HepG2 (cell line): ENCODE results near the gene NSMF. TPM values are rescaled to one million over a fixed set of nuclear protein-coding genes. Genes with fewer than 3 reads are reported as not detected.

ENCODE experiments used
- ATAC-seq: fragments of 200-7000 bp; cut with Tn5 transposase; 3 replicates; pipeline ENCODE4 v1.9.1; 2020; ENCODE audit warnings: mild to moderate bottlenecking, moderate library complexity
- BruUV-seq: library from RNA; stranded (reverse); fragments of 400-500 nt; replicated peaks from 2 replicates; lab custom pipeline; 2021; lab: Mats Ljungman, UMichigan
- CTCF ChIA-PET: fragments of 300-600 bp; formaldehyde crosslinking; extraction: SDS; loops from one replicate; lab custom pipeline; 2021; ENCODE audit warnings: low total read pairs, inconsistent platforms, low intra/inter-chr PET ratio; lab: Yijun Ruan, JAX
- POLR2A ChIA-PET: fragments of 350-600 bp; sonication (Branson Sonifier 250); formaldehyde crosslinking; loops from one replicate; lab custom pipeline; 2020; ENCODE audit warnings: antibody characterized with exemption, inconsistent platforms; lab: Yijun Ruan, JAX
- DNase-seq: peaks from one replicate; pipeline ENCODE4 v3.0.0-alpha.2; 2015; ENCODE audit warnings: low spot score
- FAIRE-seq: peaks from 3 replicates; lab custom pipeline; 2011; peaks lifted over from hg19 to GRCh38; lab: Jason Lieb, UNC
- H2AFZ ChIP-seq: one replicate; pipeline ENCODE4 v1.6.1; 2011; ENCODE audit warnings: low read length, inconsistent platforms
- H3K27ac ChIP-seq: fragments of 300-600 bp; 3 replicates; pipeline ENCODE4 v1.8.0; 2011; ENCODE audit warnings: mixed run types, mild to moderate bottlenecking, mixed read lengths, low read length, inconsistent platforms; ENCODE audit not compliant: insufficient read depth; ENCODE audit errors: extremely low read length
- H3K27me3 ChIP-seq, 2 experiments: fragments of 200-600 bp in 1 of 2; 2 replicates in 1 of 2; 3 replicates in 1 of 2; pipeline versions ENCODE4 v1.6.0 to v1.8.0; 2011; ENCODE audit warnings: low read length in 2 of 2, mild to moderate bottlenecking in 2 of 2, moderate library complexity in 2 of 2, inconsistent platforms in 1 of 2; ENCODE audit not compliant: insufficient read depth in 2 of 2, control insufficient read depth in 1 of 2
- H3K36me3 ChIP-seq, 2 experiments: fragments of 200-600 bp in 1 of 2; replicated peaks in 1 of 2; 2 replicates in 1 of 2; 3 replicates in 1 of 2; pipeline versions ENCODE4 v1.5.1 to v1.8.0; 2011; ENCODE audit warnings: low read length in 2 of 2, inconsistent platforms in 1 of 2; ENCODE audit not compliant: insufficient read depth in 2 of 2, control insufficient read depth in 1 of 2
- H3K4me1 ChIP-seq: 2 replicates; pipeline ENCODE4 v1.5.1; 2012; ENCODE audit warnings: low read length, inconsistent platforms; ENCODE audit not compliant: insufficient read depth
- H3K4me2 ChIP-seq: 2 replicates; pipeline ENCODE4 v1.6.0; 2011; ENCODE audit warnings: low read depth, low read length, inconsistent platforms
- H3K4me3 ChIP-seq, 3 experiments: fragments of 200-600 bp in 1 of 3; sonication (generic), shearing (Covaris generic) in 1 of 3; replicated peaks in 1 of 3; 2 replicates each; pipeline ENCODE4 v1.5.1; 2011 to 2016; ENCODE audit warnings: low read length in 3 of 3, inconsistent platforms in 2 of 3, low read depth in 2 of 3, mild to moderate bottlenecking in 2 of 3, control low read depth in 1 of 3, mixed read lengths in 1 of 3; ENCODE audit not compliant: insufficient read depth in 1 of 3
- H3K79me2 ChIP-seq: one replicate; pipeline ENCODE4 v1.6.1; 2011; ENCODE audit warnings: low read length, inconsistent platforms; ENCODE audit not compliant: insufficient read depth
- H3K9ac ChIP-seq: 2 replicates; pipeline ENCODE4 v1.6.0; 2011; ENCODE audit warnings: mild to moderate bottlenecking, low read depth, low read length, inconsistent platforms; ENCODE audit not compliant: insufficient read depth
- H3K9me3 ChIP-seq: 2 replicates; pipeline ENCODE4 v1.5.1; 2012; ENCODE audit warnings: mild to moderate bottlenecking, low read length
- H4K20me1 ChIP-seq: 2 replicates; pipeline ENCODE4 v1.6.0; 2011; ENCODE audit warnings: inconsistent platforms, mild to moderate bottlenecking, low read length, moderate library complexity; ENCODE audit not compliant: insufficient read depth
- ADNP ChIP-seq: sonication (generic); formaldehyde crosslinking; IDR thresholded peaks from 2 replicates; pipeline ENCODE4 v1.4.0; 2020; ENCODE audit warnings: missing genetic modification reagents
- AKAP8 ChIP-seq: sonication (generic); formaldehyde crosslinking; IDR thresholded peaks from 2 replicates; pipeline ENCODE4 v1.5.1; 2020; ENCODE audit warnings: mild to moderate bottlenecking, missing genetic modification reagents
- BCL6 ChIP-seq: IDR thresholded peaks from 2 replicates; pipeline ENCODE4 v1.6.1; 2016; ENCODE audit warnings: missing genetic modification reagents, missing compliant biosample characterization
- GATA4 ChIP-seq: sonication (generic); IDR thresholded peaks from 2 replicates; pipeline ENCODE4 v1.6.1; 2016; ENCODE audit warnings: antibody characterized with exemption, low read depth, borderline replicate concordance
- KDM2A ChIP-seq: sonication (generic); formaldehyde crosslinking; IDR thresholded peaks from 2 replicates; pipeline ENCODE4 v1.4.0; 2020; ENCODE audit warnings: low read depth, missing genetic modification reagents, borderline replicate concordance
- NCOR1 ChIP-seq: fragments of 200-600 bp; sonication (generic); IDR thresholded peaks from 2 replicates; pipeline ENCODE4 v1.7.0; 2017; ENCODE audit warnings: antibody characterized with exemption, low read length, borderline replicate concordance
- NFKBIZ ChIP-seq: IDR thresholded peaks from 2 replicates; pipeline ENCODE4 v1.6.1; 2018; ENCODE audit warnings: missing genetic modification reagents, missing compliant biosample characterization
- NFRKB ChIP-seq: fragments of 450-650 bp; IDR thresholded peaks from 2 replicates; pipeline ENCODE4 v1.6.1; 2017
- NRL ChIP-seq: sonication (generic); formaldehyde crosslinking; IDR thresholded peaks from 2 replicates; pipeline ENCODE4 v1.5.0; 2020; ENCODE audit warnings: missing genetic modification reagents, mild to moderate bottlenecking, moderate library complexity, borderline replicate concordance
- TCF7 ChIP-seq: sonication (generic); IDR thresholded peaks from 2 replicates; pipeline ENCODE4 v1.6.1; 2016; ENCODE audit warnings: antibody characterized with exemption, low read depth
- TCF7L2 ChIP-seq: IDR thresholded peaks from 2 replicates; pipeline ENCODE4 v1.6.1; 2011; ENCODE audit warnings: mild to moderate bottlenecking, low read depth, low read length, moderate library complexity
- ZNF230 ChIP-seq: sonication (generic); formaldehyde crosslinking; IDR thresholded peaks from 2 replicates; pipeline ENCODE4 v1.4.0; 2020; ENCODE audit warnings: mild to moderate bottlenecking, missing genetic modification reagents
- WGBS: methylation state at CpG from one replicate; pipeline ENCODE4 v1.1.6; 2017; ENCODE audit warnings: low lambda C conversion rate; 5-methylcytosine and 5-hydroxymethylcytosine counted together
- in situ Hi-C: cut with HindIII; loops from 2 replicates; pipeline ENCODE4 v1.10.0; 2017; ENCODE audit warnings: low pct_unique_long_range_greater_than_20kb; ENCODE audit not compliant: extremely low pct_ligation_motif_present
- intact Hi-C: fragments of 100-400 bp; cut with micrococcal nuclease; formaldehyde crosslinking; loops from one replicate; pipeline ENCODE4 v1.10.0; 2022; ENCODE audit not compliant: unreplicated experiment
- polyA plus RNA-seq, 8 experiments: library from polyadenylated mRNA; depleted of rRNA in 3 of 8; stranded (reverse) in 7 of 8; unstranded in 1 of 8; fragments of >200 nt; fragmentation: Illumina TruSeq in 4 of 8; extraction: Trizol in 4 of 8; gene quantifications; 2 replicates each; pipeline versions ENCODE4 v1.2.1 to v1.2.3, GENCODE V29; 2011 to 2016; ENCODE audit warnings: low read depth in 4 of 8, missing spikeins in 1 of 8, mixed read lengths in 1 of 8; ENCODE audit not compliant: insufficient read depth in 1 of 8
- total RNA-seq, 5 experiments: library from RNA; depleted of rRNA; stranded (reverse); fragments of >200 nt; fragmentation: Illumina TruSeq; extraction: Trizol; gene quantifications; 2 replicates each; pipeline ENCODE4 v1.2.3, GENCODE V29; 2016; ENCODE audit warnings: low read depth in 1 of 5
- TF ChIP-seq, protein P1 (sequence below), 2 experiments: IDR thresholded peaks; 2 replicates each; pipeline ENCODE4 v1.6.1; 2011 to 2012; ENCODE audit warnings: low read length in 2 of 2, borderline replicate concordance in 1 of 2, low read depth in 1 of 2, mild to moderate bottlenecking in 1 of 2, moderate library complexity in 1 of 2

The NSMF gene
- total and polyA plus RNA-seq, 2 of the 13 experiments (the other 11 are each of a cell fraction or from before 2014, with no cell fraction given), result 44.3 to 183 TPM

- 92% methylated on average over 9 of the region's 11 CpGs for WGBS
- no peaks in the 10 kb centered on the region for H3K27me3 ChIP-seq
- no peaks in the 10 kb centered on the region for H4K20me1 ChIP-seq
- FAIRE-seq (no peak), DNase-seq (no peak), ATAC-seq (no peak)
- H3K79me2 ChIP-seq, result no peaks in the 10 kb centered on the region
- H3K4me2 ChIP-seq, result no peak overlapping the region
- no peak overlapping the region for H2AFZ ChIP-seq
- in situ Hi-C loops (loop anchor here (5.0 kb wide), 1 partner anchor 117 kb away; no protein-coding TSS in a partner anchor), intact Hi-C loops (loop anchor here (10.0 kb wide), 1 partner anchor 105 kb away; the partner anchor contains the start of gene NRARP)
- peaks cover 19% of the 10 kb centered on the region for H3K4me1 ChIP-seq
- no peak overlapping the region for H3K9ac ChIP-seq
- no peaks in the 10 kb centered on the region for H3K9me3 ChIP-seq
- POLR2A ChIA-PET, result interaction anchor here (0.6 kb wide), 1 partner anchor 23 kb away, joined by 5 read pairs; no protein-coding TSS in a partner anchor
- TF ChIP-seq ZNF230 (CRISPR knock-in tag), result no peak
- TF ChIP-seq, all 625 proteins: peak for 0
- BruUV-seq, result no TSS peak
- no peak overlapping the region for H3K4me3 ChIP-seq
- CTCF ChIA-PET, result no interaction called here
- no peak overlapping the region for H3K27ac ChIP-seq
- H3K36me3 ChIP-seq, result no peaks in the 10 kb centered on the region
These were observed 49.6 kb downstream of the NSMF start for GRCh38 chr9:137409515-137409914.

DNA sequence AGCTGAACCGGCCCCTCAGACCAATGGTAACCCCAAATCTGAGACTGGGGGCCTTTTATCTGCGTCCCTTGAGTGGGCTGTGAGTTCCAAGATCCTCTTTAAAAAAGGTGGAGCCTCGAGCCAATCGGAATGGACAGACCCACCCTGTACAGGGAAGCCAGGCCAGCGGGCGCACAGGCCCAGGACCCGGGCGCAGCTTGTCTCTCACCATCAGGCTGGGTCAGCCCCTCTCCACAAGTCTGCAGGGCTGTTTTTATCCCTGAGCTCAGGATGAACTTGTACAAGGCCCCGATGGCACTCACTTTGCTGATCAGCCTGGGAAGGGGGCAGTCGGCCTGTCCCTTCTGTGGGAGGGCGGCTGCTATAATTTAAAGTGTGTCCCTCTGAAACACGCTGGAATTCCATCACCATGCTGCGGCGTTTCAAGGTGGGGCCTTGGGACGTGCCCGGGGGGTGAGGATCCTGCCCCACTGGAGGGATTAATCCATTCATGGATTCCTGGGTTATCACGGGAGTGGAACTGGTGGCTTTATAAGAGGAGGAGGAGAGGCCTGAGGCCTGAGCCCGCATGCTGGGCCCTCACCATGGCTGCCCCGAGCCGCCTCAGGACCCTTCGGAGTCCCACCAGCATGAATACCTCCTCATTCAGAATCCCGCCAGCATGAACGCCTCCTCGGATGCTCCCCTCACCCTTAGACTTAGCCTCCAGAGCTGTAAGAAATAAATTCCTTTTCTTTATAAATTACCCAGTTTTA is 50.3 kb downstream of the NSMF start:
- WGBS, result 87% methylated on average over 10 of the region's 24 CpGs
- no peak for TF ChIP-seq NCOR1
- TF ChIP-seq BCL6 (CRISPR knock-in tag), result no peak
- TF ChIP-seq TCF7, result no peak
- no peak for TF ChIP-seq TCF7L2
- TF ChIP-seq NFKBIZ, result no peak
- TF ChIP-seq AKAP8 (CRISPR knock-in tag), result no peak
- TF ChIP-seq NFRKB, result no peak
- no peak for TF ChIP-seq GATA4
- TF ChIP-seq ADNP (CRISPR knock-in tag), result no peak
- no peak for TF ChIP-seq NRL (CRISPR knock-in tag)
- TF ChIP-seq, protein P1, sequence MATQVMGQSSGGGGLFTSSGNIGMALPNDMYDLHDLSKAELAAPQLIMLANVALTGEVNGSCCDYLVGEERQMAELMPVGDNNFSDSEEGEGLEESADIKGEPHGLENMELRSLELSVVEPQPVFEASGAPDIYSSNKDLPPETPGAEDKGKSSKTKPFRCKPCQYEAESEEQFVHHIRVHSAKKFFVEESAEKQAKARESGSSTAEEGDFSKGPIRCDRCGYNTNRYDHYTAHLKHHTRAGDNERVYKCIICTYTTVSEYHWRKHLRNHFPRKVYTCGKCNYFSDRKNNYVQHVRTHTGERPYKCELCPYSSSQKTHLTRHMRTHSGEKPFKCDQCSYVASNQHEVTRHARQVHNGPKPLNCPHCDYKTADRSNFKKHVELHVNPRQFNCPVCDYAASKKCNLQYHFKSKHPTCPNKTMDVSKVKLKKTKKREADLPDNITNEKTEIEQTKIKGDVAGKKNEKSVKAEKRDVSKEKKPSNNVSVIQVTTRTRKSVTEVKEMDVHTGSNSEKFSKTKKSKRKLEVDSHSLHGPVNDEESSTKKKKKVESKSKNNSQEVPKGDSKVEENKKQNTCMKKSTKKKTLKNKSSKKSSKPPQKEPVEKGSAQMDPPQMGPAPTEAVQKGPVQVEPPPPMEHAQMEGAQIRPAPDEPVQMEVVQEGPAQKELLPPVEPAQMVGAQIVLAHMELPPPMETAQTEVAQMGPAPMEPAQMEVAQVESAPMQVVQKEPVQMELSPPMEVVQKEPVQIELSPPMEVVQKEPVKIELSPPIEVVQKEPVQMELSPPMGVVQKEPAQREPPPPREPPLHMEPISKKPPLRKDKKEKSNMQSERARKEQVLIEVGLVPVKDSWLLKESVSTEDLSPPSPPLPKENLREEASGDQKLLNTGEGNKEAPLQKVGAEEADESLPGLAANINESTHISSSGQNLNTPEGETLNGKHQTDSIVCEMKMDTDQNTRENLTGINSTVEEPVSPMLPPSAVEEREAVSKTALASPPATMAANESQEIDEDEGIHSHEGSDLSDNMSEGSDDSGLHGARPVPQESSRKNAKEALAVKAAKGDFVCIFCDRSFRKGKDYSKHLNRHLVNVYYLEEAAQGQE (IDR thresholded peaks at IDR 0.05; ENCODE audit: borderline replicate concordance in 1 of 2, low read depth in 1 of 2, low read length in 2 of 2), result no peak
- TF ChIP-seq KDM2A (CRISPR knock-in tag), result no peak
- intact Hi-C loops (loop anchor here (10.0 kb wide), 1 partner anchor 104 kb away; the partner anchor contains the start of gene NRARP), in situ Hi-C loops (loop anchor here (5.0 kb wide), 1 partner anchor 117 kb away; no protein-coding TSS in a partner anchor)
- FAIRE-seq (no peak), DNase-seq (no peak), ATAC-seq (no peak)
- no peaks in the 10 kb centered on the region for H3K79me2 ChIP-seq
- H2AFZ ChIP-seq, result no peak overlapping the region
- H3K27ac ChIP-seq, result no peak overlapping the region
- H4K20me1 ChIP-seq, result no peaks in the 10 kb centered on the region
- H3K4me2 ChIP-seq, result no peak overlapping the region
- CTCF ChIA-PET, result no interaction called here
- H3K4me1 ChIP-seq, result peaks cover 19% of the 10 kb centered on the region
- H3K9me3 ChIP-seq, result no peaks in the 10 kb centered on the region
- POLR2A ChIA-PET, result no interaction called here
- H3K27me3 ChIP-seq, result no peaks in the 10 kb centered on the region
- H3K4me3 ChIP-seq, result no peak overlapping the region
- no peak overlapping the region for H3K9ac ChIP-seq
- H3K36me3 ChIP-seq, result no peaks in the 10 kb centered on the region
- BruUV-seq, result no TSS peak
